HL-60 (cell line): ENCODE measurements around the gene NYAP1.

ENCODE experiments used
- DNase-seq, 2 experiments: peaks; one replicate each; pipeline ENCODE4 v3.0.0-alpha.2; 2010 to 2020; ENCODE audit warnings: low read depth in 1 of 2, low spot score in 1 of 2
- H3K27ac ChIP-seq: fragments of 250-450 bp; sonication (Bioruptor Pico); replicated peaks from 2 replicates; pipeline ENCODE4 v1.5.1; 2020; ENCODE audit warnings: mild to moderate bottlenecking, moderate library complexity
- H3K27me3 ChIP-seq: fragments of 250-450 bp; sonication (Bioruptor Pico); 2 replicates; pipeline ENCODE4 v1.5.1; 2021; ENCODE audit warnings: mild to moderate bottlenecking, moderate library complexity; ENCODE audit not compliant: insufficient read depth, poor library complexity, severe bottlenecking
- H3K4me3 ChIP-seq: replicated peaks from 2 replicates; pipeline ENCODE4 v1.5.1; 2011; ENCODE audit warnings: mild to moderate bottlenecking, control low read depth, low read length; ENCODE audit not compliant: insufficient read depth
- CTCF ChIP-seq: IDR thresholded peaks from one replicate; pipeline ENCODE4 v1.5.1; 2011; ENCODE audit warnings: low read length, control low read depth, inconsistent platforms; ENCODE audit not compliant: insufficient read depth
- GABPA ChIP-seq: IDR thresholded peaks from 2 replicates; pipeline ENCODE4 v1.6.1; 2012; ENCODE audit warnings: low read depth
- POLR2AphosphoS5 ChIP-seq: IDR thresholded peaks from 2 replicates; pipeline ENCODE4 v1.6.1; 2012; ENCODE audit warnings: low read depth
- REST ChIP-seq: IDR thresholded peaks from 2 replicates; pipeline ENCODE4 v1.6.1; 2012; ENCODE audit warnings: low read depth; ENCODE audit not compliant: insufficient replicate concordance
- SPI1 ChIP-seq: IDR thresholded peaks from 2 replicates; pipeline ENCODE4 v1.6.1; 2012; ENCODE audit warnings: low read depth, mild to moderate bottlenecking, borderline replicate concordance

The NYAP1 gene

DNA sequence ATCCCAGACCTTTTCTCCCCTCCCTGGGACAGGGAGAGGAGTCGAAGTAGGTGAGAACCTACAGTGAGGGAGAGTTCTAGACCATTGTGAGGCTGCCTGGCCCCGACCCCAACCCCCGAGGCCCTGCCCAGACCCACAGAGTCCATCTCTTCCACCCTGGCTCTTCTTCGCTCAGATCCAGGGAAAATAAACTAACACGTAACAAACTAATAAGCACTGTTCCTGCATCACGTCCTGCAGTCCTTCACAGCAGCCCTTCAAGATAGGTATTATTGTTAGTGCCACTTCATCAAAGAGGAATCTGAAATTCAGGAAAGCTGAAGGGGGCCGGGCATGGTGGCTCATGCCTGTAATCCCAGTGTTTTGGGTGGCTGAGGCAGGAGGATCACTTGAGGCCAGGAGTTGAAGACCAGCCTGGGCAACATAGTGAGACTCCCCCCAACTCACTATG, 19.5 kb upstream of the NYAP1 start, which contains the start of gene SPACDR:
Gene SPACDR (minus strand): TSS at position 51 of the 451 bp plus-strand sequence. CDS start 235 bp downstream, outside the sequence.
- H3K4me3 ChIP-seq, result no peak within 1 kb of the TSS
- H3K27me3 ChIP-seq, result no peaks in the 10 kb centered on the region
- no peak for TF ChIP-seq GABPA
- no peak for TF ChIP-seq REST
- no peak for TF ChIP-seq SPI1
- TF ChIP-seq CTCF, result no peak
- TF ChIP-seq POLR2AphosphoS5, result no peak
- no peak for DNase-seq
- no peak within 1 kb of the TSS for H3K27ac ChIP-seq

GRCh38 chr7:100464791-100465190, 18.9 kb upstream of the NYAP1 start:
- TF ChIP-seq POLR2AphosphoS5 (no peak), GABPA (no peak), SPI1 (no peak)
- no peak for DNase-seq
- H3K27me3 ChIP-seq, result no peaks in the 10 kb centered on the region
- H3K4me3 ChIP-seq, result no peak overlapping the region
- no peak overlapping the region for H3K27ac ChIP-seq

DNA sequence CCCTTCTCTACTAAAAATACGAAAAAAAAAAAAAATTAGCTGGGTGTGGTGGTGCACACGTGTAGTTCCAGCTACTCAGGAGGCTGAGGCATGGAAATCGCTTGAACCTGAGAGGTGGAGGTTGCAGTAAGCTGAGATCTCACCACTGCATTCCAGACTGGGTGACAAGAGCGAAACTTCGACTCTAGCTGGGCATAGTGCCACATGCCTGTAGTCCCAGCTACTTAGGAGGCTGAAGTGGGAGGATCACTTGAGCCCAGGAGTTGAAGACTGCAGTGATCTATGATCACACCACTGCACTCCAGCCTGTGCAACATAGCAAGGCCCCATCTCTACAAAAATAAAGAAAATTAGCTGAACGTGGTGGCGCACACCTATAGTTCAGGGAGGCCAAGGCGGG, 18.4 kb upstream of the NYAP1 start:
- DNase-seq, result no peak
- H3K27ac ChIP-seq, result no peak overlapping the region
- TF ChIP-seq GABPA, result no peak
- no peak for TF ChIP-seq CTCF
- TF ChIP-seq SPI1, result no peak
- H3K27me3 ChIP-seq, result no peaks in the 10 kb centered on the region
- H3K4me3 ChIP-seq, result no peak overlapping the region

- TF ChIP-seq SPI1, result no peak
- no peak for TF ChIP-seq CTCF
- no peak for TF ChIP-seq REST
- TF ChIP-seq POLR2AphosphoS5, result no peak
- TF ChIP-seq GABPA, result no peak
- Histone ChIP-seq H3K27ac (no peak overlapping the region), H3K4me3 (no peak overlapping the region), H3K27me3 (no peaks in the 10 kb centered on the region)
- DNase-seq, result no peak
Observed at GRCh38 chr7:100465702-100466311, 17.9 kb upstream of the NYAP1 start.
